Retinal pigment epithelial cell (primary cell): ENCODE results near the gene LAMA2.

Source experiments
- DNase-seq: peaks from one replicate; pipeline ENCODE4 v3.0.0-alpha.2; 2010; ENCODE audit warnings: low read depth
- H3K4me3 ChIP-seq: 2 replicates; pipeline ENCODE4 v1.5.1; 2011; ENCODE audit warnings: mild to moderate bottlenecking, low read length, control low read depth, moderate library complexity
- CTCF ChIP-seq: conservative IDR thresholded peaks from 2 replicates; pipeline ENCODE4 v1.5.1; 2011; ENCODE audit warnings: low read depth, low read length, control low read depth, inconsistent platforms

The LAMA2 gene

DNA sequence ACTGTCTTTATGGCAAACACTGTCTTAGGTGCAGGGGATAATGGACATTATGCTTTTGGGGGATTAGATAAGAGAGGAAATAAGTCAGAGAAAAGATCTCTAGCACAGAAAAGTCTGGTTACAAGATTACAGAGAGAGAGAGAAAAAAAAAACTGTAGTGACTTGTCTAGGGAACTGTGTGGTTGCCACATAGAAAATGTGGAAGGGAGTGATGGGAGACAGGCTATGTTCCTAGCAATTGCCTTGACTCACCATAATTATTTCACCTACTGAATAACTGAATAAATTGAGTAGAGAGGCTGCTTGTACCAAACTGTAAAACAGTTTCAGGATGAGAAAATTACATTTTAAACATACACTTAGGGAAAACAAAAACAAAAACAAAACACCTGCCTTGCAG lies 229.7 kb downstream of the LAMA2 start:
- DNase-seq: no peak
- TF ChIP-seq CTCF: no peak
- no peak overlapping the region for H3K4me3 ChIP-seq

DNA sequence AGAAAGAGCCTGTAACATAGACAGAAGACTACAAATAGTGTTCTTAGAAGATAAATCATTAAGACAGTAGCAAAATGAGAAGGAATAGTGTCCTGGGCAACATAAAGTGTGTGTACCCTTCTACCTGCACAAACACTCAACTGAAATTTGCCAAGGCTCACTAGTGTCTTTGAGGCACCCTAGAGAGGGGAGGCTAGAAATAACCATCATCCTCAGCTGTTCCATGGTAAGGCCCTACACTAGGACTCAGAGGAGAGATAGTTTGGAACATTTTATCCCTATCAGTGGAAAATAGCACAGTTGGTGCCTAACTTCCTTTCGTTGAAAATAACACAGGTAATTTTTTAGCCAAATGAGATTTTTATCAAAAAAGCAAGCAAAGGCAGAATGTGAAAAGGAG lies 230.7 kb downstream of the LAMA2 start:
- no peak overlapping the region for H3K4me3 ChIP-seq
- TF ChIP-seq CTCF: no peak
- no peak for DNase-seq

DNA sequence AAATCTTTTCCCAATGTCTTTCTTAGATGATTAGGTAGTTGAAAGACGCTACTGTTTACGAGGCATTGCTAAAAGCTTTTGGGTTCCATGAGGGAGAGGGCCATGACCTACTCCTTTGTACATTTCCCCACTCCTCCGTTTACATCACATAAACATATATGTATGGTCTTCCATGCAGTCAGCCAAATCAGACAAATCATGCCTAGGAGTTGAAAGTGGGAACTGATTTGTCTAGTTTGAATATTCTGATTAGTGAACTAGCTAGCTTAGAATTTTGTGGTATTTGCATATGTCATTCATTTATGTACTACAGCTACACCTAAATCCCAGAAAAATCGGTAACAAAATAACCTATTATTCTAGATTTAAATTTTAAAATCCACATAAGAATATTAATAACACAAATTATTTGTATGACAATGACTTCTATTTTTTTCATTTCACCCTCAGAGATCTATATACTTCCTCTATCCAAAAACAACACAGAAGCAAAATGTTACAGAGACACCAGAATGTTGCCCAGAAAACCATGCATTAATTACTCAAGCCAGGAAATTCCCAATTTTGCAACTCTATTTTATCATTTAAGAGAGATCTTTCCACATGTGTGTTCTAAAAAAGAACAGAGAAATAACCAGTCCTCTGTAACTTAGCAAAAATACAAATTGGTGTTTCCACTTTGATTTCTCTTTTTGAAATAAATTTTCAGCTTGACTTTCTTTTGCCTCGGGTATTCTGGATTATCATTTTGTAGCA lies 231.9 kb downstream of the LAMA2 start:
- no peak for DNase-seq
- TF ChIP-seq CTCF: no peak
- no peak overlapping the region for H3K4me3 ChIP-seq

DNA sequence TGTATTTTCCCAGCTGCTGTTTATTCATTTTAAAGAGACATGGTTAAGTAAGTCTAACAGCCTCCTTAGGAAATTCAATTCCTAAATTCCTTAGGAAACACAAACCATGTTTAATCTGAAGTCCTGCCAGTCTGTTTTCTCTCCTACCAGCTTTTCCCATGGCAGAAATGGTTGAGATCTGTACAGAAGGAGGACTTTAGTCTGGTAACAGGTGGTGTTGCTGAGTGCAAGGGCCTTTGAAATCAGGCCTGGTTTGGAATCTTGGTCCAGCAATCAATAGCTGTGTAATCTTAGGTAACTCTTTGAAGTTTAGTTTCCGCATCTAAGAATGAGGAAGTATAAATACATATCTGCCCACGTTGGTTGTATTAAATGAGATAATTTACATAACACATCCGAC lies 232.5 kb downstream of the LAMA2 start:
- H3K4me3 ChIP-seq: no peak overlapping the region
- TF ChIP-seq CTCF: no peak
- no peak for DNase-seq

GRCh38 chr6:129117355-129117754 lies 234.4 kb downstream of the LAMA2 start:
- H3K4me3 ChIP-seq: no peak overlapping the region
- TF ChIP-seq CTCF: no peak
- DNase-seq: no peak

GRCh38 chr6:129120856-129121638 lies 238.1 kb downstream of the LAMA2 start:
- no peak for TF ChIP-seq CTCF
- no peak overlapping the region for H3K4me3 ChIP-seq
- DNase-seq: no peak

DNA sequence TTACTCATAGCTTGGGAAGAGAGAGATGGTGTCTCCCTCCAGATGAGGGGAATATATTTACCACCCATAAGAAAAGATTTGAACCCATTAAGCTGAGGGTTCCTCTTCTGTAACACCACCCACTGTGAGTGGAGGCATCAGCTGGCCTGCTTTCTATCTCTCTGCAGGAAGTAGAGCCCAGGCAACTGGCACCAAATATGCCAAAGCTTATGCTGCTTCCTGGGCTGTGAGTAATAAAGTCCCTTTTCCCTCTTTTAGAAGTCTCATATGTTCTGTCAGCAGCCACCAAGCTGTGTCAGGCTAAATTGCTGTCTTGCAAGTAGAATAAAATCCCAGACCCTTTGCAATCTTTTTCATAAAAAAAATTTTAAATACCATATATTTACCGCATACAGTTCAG lies 241.4 kb downstream of the LAMA2 start:
- TF ChIP-seq CTCF: no peak
- H3K4me3 ChIP-seq: no peak overlapping the region
- no peak for DNase-seq
